ENCODE results near the gene COPS4.
A peak's percentile ranks its signal among the peaks of the same experiment; 100 is the strongest.
"Not testable (repeated sequence)": the region's sequence is repeated elsewhere in the genome, so short reads cannot be mapped to it uniquely, and the experiment has no call there.

Gene COPS4

DNA sequence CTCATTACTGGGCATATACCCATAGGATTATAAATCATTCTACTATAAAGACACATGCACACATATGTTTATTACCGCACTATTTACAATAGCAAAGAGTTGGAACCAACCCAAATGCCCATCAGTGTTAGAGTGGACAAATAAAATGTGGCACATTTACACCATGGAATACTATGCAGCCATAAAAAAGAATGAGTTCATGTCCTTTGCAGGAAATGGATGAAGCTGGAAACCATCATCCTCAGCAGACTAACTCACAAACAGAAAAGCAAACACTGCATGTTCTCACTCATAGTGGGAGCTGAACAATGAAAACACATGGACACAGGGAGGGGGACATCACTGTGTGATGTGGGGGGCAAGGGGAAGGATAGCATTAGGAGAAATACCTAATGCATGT lies 11.4 kb upstream of the COPS4 start:
- not testable (repeated sequence) for DNase-seq (ENCODE audit: low spot score)

DNA sequence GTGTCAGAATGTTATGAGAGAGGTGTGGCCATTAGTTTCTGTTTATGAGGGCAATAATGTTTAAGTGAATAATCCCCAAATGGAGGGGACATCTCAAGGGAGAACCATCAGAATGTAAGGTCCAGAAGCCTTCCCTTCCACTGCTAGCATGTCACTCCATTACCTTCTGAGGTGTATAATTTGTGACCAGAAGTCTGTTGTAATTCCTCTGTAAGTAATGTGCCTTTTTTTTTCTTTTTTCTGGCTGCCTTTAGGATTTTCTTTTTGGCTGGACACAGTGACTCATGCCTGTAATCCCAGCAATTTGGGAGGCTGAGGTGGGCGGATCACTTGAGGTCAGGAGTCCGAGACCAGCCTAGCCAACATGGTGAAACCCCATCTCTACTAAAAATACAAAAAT lies 10.8 kb upstream of the COPS4 start:
- DNase-seq (ENCODE audit: low spot score), result no peak

DNA sequence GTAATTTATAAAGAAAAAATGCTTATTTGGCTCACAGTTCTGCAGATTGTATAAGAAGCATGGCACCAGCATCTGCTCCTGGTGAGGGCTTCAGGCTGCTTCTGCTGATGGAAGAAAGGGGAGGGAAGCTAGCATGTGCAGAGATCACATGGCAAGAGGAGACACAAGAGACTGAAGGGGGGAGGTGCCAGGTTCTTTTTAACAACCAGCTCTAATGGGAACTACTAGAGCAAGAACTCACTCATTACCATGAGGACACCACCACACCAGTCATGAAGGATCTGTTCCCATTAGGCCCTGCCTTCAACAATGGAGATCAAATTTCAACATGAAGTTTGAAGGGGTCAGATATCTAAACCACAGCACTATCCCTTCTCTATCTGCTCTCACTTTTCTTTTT lies 9.4 kb upstream of the COPS4 start:
- DNase-seq (ENCODE audit: low spot score), result no peak

DNA sequence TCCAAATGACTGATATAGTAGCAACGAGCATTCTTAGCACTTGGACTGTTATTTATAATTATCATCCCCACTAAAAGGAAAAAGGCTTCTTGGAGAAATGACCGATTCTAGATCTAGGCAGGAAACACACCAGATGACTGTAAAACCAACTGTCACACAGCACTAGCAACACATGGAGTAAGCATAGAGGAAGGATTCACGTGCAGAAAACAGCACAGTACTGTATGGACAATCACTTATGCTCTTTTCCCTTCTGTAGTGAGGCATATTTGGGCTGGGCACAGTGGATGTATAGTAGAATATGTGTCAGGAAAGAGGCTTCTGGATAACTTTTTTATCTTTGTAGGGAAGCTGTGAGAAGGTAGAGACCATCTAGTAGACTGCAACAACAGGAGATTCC lies 6.0 kb upstream of the COPS4 start:
- DNase-seq (ENCODE audit: low spot score), result no peak

DNA sequence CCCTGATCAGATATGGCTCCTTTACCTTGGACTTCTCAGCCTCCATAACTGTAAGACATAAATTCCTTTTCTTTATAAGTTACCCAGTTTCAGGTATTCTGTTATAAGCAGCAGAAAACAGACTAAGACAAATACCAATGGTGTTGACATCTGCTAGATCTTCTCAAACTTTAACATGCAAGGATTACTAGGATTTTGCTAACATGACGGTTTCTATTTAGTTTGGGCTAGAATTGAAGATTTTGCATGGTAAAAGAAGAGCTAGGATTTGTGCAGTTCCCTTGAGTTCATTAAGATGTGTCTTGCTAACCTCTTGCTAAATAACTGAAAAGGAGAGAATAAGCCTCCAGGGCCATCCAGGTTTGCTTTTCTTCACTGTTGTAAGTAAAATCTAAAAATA lies 5.3 kb upstream of the COPS4 start:
- no peak for DNase-seq (ENCODE audit: low spot score)

DNA sequence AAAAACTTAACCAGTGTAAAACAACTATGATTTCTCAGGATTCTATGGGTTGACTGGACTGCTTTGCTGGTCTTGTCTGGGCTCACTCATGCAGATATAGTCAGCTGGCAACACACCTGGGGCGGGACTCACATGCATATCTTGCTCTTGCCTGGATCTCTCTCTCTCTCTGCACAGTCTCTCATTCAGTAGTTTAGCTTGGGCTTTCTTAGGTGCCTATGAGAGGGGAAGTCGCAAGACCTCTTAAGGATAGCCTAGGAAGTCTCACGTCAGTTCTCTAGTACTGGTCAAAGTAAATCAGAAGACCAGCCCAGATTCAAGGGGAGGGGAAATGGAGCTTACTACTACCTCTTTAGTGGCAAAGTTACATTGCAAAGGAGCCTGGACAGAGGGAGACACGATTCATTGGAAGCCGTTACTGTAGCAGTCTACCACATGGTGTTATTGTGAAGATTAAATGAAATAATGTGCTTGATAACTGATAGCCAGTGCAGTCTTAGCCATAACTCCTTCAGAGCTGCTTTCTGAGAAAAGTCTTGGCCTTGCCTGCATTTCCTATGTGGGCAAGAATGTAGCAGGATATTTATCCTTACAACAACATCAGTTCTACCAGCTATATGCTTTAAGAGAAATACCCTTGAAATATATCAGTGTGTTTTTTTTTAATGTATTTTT lies 2.1 kb downstream of the COPS4 start:
- DNase-seq (ENCODE audit: low spot score), result no peak

DNA sequence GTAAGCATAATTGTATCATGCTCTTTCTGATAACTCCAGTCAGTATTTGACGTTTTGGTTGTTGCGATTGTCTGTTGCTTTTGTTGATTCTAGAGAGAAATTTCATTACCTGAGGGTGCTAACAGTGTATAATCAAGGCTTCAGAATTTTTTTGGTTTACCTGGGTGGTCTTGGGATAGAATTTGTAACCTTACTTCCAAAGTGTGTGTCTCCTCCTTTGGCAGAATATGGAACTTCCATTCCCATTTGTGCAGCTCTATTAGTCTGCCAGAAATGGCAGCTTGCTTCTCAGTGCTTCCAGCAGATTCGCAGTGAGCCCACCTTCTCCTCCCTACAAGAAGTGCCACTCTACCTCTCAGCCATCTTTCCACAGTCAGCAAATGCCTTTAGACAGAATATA lies 5.3 kb downstream of the COPS4 start:
- no peak for DNase-seq (ENCODE audit: low spot score)

DNA sequence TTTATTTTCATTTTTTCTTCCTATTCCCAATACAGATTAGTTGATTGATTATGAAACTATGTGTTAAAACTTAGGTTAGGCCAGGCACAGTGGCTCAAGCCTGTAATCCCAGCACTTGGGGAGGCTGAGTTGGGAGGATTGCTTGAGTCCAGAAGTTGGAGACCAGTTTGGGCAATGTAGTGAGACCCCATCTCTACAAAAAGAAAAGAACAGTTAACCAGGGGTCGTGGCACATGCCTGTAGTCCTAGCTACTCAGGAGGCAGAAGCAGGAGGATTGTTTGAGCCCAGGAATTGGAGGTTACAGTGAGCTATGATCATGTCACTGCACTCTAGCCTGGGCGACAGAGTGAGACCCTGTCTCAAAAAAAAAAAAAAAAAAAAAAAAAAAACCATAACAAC lies 8.2 kb downstream of the COPS4 start:
- DNase-seq (ENCODE audit: low spot score), result not testable (repeated sequence)

DNA sequence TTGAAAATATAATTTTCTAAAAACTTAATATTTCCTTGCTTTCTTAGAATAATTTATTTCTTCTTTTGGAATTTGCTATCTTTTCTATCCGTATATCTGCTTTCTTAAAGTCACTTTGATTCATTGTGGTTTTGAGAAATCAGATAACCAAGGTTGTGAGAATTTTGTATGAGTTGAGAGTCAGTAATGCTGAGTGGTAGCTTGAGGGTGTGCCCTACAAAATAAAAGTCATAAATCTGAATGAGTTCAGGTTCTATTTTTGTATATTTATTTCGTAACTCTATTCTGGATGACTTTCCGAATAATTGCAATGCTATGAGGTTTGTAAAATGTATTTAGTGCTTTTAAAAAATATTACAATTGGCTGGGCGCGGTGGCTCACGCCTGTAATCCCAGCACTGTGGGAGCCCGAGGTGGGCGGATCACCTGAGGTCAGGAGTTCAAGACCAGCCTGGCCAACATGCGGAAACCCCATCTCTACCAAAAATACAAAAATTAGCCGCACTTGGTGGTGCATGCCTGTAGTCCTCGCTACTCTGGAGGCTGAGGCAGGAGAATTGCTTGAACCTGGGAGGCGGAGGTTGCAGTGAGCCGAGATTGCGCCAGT lies 8.9 kb downstream of the COPS4 start:
- DNase-seq (ENCODE audit: low spot score), result peak; percentile 64

DNA sequence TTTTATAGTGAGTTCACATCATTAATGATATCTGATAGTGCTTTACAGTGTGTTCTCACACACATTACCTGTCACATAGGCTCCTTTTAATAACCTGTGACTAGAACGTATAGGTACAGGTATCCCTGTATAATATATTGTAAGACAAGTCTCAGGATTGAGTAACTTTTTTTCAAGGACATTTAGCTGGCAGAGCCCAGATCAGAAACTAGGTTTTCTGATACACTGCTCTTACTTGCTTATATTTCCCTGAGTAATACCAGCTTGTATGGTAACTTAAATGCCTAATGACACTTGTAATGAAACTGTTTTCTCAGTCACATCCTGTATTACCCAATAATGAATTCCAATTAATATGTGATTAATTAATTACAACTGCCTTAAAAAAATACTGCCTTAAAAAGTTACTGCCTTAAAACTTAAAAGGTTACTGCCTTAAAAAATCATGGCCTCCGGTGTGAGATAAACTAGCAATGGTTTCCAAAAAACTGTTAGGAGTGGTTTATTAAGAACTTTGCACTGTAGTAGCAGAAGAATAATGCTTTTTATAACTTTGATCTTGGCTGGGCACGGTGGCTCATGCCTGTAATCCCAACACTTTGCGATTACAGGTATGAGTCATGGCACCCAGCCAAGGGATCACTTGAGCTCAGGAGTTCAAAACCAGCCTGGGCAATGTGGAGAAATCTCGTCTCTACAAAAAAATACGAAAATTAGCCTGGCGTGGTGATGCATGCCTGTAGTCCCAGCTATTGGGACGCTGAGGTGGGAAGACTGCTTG lies 11.9 kb downstream of the COPS4 start:
- DNase-seq (ENCODE audit: low spot score), result no peak

DNA sequence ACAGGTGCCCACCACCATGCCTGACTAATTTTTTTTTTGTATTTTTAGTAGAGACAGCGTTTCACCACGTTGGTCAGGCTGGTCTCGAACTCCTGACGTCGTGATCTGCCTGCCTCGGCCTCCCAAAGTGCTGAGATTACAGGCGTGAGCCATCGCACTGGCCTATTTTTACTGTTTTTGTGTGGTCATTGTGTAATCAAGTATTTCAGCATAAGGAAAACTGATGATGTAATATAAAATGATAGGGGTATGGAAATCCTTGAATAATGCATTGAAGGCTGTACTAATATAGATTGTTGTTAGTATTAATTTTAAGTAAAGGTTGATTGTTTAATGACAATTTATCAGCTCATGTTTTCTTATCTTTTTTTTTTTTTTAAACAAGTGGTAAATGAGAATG lies 13.8 kb downstream of the COPS4 start:
- not testable (repeated sequence) for DNase-seq (ENCODE audit: low spot score)

DNA sequence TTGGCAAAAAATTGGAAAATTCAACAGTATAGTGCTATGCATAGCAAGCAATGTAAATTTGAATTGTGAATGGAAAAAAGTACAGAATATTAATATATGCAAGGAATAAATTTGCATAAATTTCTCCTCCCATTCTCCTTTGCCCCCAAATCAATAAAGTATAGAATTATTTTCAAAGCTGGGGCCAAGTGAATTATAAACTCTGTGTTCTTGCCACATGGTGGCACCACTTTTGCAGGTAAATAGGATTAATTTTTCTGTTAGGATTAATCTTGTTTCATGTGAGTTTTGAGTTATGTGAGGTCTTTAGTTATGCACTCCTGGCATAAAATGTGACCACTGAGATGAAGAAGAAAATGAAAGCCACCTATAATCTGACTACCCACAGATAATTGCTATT lies 19.9 kb downstream of the COPS4 start:
- peak; percentile 20 for DNase-seq (ENCODE audit: low spot score)

DNA sequence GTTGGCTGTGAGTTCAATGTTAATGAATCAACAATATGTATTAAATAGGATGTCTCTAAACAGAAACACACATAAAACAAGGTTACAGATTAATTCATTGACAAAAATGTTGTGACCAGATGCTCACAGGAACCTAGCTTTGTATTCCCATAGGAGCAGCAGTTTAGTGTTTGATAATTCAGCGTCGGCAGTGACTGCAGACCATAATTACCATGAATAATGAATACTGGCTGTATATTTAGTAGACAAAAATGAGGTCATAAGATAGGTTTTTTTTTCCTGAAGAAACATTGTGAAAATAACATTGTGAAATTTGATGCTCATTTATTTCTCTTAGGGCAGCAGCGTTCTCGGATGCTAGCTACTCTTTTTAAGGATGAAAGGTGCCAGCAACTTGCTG lies 27.8 kb downstream of the COPS4 start:
- peak; percentile 3 for DNase-seq (ENCODE audit: low spot score)

DNA sequence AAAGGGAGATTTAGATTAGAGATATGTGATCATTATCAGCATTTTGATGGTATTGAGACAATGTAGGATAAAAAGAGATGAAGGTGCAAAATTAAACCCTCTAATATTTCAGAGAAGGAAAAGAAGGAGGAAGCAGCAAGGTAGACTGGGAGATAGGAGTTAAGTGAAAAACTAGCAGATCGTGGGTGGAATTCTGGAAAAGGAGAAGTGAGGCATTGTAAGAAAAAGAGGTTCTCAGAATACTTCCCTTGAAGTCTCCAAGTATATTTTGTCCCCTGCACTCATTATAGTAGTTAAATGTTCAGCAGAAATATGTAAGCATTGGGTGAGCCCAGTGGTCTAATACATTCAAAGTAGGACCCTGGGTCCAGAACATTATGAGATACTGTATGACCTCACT lies 30.3 kb downstream of the COPS4 start:
- no peak for DNase-seq (ENCODE audit: low spot score)

DNA sequence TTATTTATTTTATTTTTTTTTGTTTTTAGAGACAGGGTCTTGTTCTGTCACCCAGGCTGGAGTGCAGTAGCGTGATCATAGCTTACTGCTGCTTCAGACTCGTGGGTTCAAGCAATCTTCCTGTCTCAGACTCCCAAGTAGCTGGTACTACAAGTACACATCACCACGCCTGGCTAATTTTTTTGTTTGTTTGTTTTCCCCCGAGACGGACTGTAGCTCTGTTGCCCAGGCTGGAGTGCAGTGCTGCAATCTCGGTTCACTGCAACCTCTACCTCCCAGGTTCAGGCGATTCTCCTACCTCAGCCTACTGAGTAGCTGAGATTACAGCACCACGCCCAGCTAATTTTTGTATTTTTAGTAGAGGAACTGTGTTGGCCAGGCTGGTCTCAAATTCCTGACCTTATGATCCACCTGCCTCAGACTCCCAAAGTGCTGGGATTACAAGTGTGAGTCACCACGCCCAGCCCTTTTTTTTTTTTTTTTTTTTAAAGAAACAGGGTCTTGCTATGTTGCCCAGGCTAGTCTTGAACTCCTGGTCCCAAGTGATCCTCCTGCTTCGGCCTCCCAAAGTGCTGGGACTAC lies 32.2 kb downstream of the COPS4 start:
- no peak for DNase-seq (ENCODE audit: low spot score)

DNA sequence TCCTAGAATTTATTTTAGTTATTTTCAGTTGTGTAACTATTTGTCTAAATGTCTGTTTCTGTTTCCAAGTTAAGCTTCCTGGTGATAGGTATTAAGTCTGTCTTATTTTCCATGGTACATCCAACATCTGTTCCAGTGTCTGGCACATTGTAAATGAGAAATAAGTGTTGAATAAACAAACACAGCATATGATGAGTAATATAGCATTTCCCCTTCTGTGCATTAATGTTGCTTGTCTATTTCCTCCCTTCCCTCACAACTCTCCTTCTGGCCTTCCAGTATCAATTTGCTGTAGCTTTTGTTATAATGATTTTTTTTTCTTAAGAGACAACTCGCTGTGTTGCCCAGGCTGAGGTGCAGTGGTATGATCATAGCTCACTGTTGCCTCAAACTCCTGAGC lies 36.1 kb downstream of the COPS4 start:
- DNase-seq (ENCODE audit: low spot score), result no peak

DNA sequence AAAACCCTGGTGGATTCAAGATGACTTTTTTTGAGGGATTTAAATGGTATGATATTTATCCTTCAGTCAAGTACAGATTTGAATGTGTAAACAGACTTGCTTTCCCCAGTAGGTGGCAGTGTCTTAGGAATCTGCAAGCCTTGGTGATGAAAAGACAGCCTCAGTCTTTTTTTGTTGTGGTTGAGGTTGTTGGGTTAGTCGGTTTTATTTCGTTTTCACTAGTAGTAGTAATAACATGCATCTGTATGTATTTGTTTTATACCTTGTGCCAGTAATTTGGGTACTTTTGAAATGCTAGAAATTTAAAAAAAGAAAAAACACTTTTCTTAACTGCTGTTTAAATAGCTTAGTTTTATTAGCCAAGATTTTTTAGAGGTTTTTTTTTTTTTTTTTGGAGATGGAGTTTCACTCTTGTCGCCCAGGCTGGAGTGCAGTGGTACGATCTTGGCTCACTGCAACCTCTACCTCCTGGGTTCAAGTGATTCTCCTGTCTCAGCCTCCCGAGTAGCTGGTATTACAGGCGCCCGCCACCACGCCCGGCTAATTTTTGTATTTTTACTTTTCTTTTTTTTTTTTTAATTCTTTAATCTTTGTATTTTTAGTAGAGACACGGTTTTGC lies 39.2 kb downstream of the COPS4 start:
- peak; percentile 80 for DNase-seq (ENCODE audit: low spot score)

DNA sequence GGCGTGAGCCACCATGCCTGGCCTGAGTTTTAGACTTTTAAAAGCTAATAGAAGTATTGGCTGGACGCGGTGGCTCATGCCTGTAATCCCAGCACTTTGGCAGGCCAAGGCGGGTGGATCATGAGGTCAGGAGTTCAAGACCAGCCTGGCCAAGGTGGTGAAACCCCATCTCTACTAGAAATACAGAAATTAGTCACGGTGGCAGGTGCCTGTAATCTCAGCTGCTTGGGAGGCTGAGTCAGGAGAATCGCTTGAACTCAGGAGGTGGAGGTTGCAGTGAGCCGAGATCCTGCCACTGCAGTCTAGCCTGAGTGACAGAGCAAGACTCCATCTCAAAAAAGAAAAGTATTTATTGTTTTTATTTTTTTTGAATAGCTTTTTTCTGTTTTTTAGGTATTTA lies 39.8 kb downstream of the COPS4 start:
- not testable (repeated sequence) for DNase-seq (ENCODE audit: low spot score)

DNA sequence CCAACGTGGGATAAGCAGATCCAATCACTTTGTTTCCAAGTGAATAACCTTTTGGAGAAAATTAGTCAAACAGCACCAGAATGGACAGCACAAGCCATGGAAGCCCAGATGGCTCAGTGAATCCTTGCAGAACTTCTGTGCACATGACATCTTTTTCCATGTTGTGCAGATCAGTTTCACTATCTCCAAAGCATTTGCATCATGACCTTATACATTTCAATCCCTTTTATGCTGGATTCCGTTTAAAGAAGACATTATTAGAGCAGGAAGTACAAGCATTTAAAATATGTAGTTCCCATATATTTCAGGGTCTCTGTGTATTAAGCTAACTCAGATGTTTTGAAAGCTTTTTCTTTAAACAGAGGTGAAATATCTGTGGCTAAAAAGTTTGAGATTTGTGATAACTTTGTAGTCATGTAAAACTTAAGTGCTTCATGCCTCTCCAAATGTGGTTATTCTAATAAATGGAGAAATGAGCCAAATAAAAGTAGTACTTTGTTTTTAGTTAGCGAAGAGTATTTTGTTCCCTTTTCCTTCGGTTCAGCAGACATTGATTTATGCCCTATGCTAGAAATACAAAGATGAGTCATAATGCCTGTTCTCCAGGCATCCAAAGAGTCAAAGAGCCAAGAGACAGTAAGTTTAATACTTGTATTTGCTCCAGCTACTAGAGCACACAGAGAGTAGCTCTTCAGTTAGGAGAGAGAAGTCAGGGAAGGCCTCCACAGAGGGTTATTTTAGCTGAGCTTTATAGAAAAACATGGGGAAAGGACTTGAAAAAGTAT lies 40.5 kb downstream of the COPS4 start:
- DNase-seq (ENCODE audit: low spot score), result peak; percentile 77

DNA sequence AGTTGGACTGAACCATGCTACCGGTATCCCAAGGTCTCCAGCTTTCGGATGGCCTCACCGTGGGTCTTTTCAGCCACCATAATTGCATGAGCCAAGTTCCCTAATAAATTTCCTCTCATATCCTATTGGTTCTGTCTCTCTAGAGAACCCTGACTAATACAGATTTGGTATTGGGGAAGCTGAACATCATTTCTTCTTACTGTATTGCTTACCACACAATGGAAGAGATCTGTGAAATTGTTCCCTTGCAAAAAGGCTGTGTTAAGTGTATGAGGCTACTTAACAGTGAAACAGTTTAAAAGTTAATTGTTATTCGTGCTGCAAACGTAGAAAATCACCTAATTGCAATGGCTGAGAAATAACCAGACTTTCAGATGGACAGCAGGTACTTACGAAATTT lies 45.6 kb downstream of the COPS4 start:
- DNase-seq (ENCODE audit: low spot score), result no peak

DNA sequence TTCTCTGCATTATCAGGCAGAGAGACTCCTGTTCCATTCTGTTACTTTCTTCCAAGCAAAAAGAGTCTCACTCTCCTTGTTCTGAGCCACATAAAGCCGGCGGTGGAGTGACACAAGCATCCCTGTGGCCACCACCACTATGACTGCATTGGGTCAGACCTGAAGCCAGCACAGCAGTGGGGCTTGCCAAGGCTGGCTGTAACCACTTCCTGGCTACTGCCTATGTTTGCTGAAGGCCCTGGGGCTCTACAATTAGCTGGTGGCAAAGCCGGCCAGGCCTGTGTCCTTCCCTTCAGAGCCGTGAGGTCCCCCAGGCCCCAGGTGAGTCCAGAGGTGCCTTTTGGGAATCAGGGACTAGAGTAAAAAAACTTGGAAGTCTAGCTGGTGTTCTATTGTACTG lies 47.8 kb downstream of the COPS4 start:
- no peak for DNase-seq (ENCODE audit: low spot score)
